Measurements from ENCODE around the gene DHX38. TPM values are rescaled to one million over a fixed set of nuclear protein-coding genes. Genes with fewer than 3 reads are reported as not detected.

The DHX38 gene
- total and polyA plus RNA-seq, 2 experiments from 2014 or later = 32.9 to 42.2 TPM

DNA sequence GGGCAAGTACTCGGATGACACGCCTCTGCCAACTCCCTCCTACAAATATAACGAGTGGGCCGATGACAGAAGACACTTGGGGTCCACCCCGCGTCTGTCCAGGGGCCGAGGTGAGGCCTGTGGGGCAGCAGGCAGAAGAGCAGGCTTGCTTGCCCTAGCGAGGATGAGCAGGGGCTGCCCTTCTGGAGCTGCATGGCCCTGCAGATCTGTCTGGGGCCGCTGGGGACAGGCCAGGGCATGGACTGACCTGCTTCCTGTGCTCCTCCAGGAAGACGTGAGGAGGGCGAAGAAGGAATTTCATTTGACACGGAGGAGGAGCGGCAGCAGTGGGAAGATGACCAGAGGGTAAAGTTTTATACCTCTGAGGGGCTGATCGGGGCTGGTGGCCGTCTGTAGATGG is 5.3 kb downstream of the DHX38 start:
- H3K79me2 ChIP-seq = peaks cover 28% of the 10 kb centered on the region
- H3K27ac ChIP-seq = no peak overlapping the region
- no peaks in the 10 kb centered on the region for H3K9me3 ChIP-seq (ENCODE audit: low read depth)
- H3K36me3 ChIP-seq (replicated peaks; ENCODE audit: insufficient read depth, low read depth) = no peaks in the 10 kb centered on the region
- no peak overlapping the region for H3K4me3 ChIP-seq
- H4K20me1 ChIP-seq (ENCODE audit: insufficient read depth, poor library complexity, severe bottlenecking) = no peaks in the 10 kb centered on the region
- whole genome bisulfite sequencing (ENCODE audit: low lambda C conversion rate, missing lambda C conversion rate) = 88% methylated on average over 15 of the region's 15 CpGs
- H2AFZ ChIP-seq = no peak overlapping the region
- H3K27me3 ChIP-seq = no peaks in the 10 kb centered on the region
- no peak for DNase-seq (ENCODE audit: low spot score)
- TF ChIP-seq EZH2phosphoT487 (IDR thresholded peaks at IDR 0.05; ENCODE audit: low read depth, severe bottlenecking, unreplicated experiment) (no peak), EZH2 (IDR thresholded peaks at IDR 0.05; ENCODE audit: borderline replicate concordance) (no peak)
- TF ChIP-seq, protein P1, sequence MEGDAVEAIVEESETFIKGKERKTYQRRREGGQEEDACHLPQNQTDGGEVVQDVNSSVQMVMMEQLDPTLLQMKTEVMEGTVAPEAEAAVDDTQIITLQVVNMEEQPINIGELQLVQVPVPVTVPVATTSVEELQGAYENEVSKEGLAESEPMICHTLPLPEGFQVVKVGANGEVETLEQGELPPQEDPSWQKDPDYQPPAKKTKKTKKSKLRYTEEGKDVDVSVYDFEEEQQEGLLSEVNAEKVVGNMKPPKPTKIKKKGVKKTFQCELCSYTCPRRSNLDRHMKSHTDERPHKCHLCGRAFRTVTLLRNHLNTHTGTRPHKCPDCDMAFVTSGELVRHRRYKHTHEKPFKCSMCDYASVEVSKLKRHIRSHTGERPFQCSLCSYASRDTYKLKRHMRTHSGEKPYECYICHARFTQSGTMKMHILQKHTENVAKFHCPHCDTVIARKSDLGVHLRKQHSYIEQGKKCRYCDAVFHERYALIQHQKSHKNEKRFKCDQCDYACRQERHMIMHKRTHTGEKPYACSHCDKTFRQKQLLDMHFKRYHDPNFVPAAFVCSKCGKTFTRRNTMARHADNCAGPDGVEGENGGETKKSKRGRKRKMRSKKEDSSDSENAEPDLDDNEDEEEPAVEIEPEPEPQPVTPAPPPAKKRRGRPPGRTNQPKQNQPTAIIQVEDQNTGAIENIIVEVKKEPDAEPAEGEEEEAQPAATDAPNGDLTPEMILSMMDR (IDR thresholded peaks at IDR 0.05; ENCODE audit: poor library complexity) = no peak
- no peak overlapping the region for H3K4me2 ChIP-seq
- peaks cover 11% of the 10 kb centered on the region for H3K4me1 ChIP-seq (ENCODE audit: insufficient read depth)
- H3K9me2 ChIP-seq (replicated peaks; ENCODE audit: insufficient read depth) = no peaks in the 10 kb centered on the region

DNA sequence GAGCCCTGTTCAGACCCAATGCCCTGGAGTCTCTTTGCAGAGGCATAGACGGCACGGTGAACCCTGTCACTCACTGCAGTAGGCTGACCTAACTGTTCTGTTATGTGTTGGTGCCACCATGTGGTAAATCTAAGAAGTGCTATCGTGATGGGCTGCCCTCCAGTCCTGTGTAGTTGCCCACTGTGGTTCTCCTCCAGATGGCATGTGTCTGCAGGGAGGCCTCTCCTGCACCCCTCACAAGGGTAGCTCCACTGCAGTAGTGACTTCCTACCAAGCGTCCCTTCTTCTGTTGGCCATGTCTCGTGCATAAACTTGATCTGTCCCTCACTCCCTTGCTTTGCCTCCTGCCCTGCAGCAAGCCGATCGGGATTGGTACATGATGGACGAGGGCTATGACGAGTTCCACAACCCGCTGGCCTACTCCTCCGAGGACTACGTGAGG is 5.8 kb downstream of the DHX38 start:
- TF ChIP-seq EZH2phosphoT487 (IDR thresholded peaks at IDR 0.05; ENCODE audit: low read depth, severe bottlenecking, unreplicated experiment) (no peak), EZH2 (IDR thresholded peaks at IDR 0.05; ENCODE audit: borderline replicate concordance) (no peak)
- TF ChIP-seq, protein P1 (IDR thresholded peaks at IDR 0.05; ENCODE audit: poor library complexity) = peak; percentile 57

DNA sequence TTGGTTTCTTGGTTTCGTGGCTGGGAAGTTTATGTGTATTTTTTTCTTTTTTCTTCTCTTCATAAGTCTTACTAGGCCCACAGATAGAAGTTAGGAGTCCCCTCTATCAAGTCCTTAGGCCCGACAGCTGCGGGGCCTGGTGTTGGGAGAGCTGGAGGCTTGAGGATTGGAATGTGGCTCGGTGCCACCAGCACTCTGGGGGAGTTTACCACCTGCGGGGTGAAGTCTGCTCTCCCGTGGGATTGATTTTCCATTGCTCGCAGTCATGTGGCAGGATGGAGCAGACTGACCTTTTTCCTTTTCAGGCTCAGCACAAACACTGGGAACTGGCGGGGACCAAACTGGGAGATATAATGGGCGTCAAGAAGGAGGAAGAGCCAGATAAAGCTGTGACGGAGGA is 7.5 kb downstream of the DHX38 start:
- peaks cover 5% of the 10 kb centered on the region for H3K79me2 ChIP-seq
- no peak overlapping the region for H3K4me3 ChIP-seq
- H3K27me3 ChIP-seq = no peaks in the 10 kb centered on the region
- H3K36me3 ChIP-seq (replicated peaks; ENCODE audit: insufficient read depth, low read depth) = no peaks in the 10 kb centered on the region
- H3K4me1 ChIP-seq (ENCODE audit: insufficient read depth) = no peaks in the 10 kb centered on the region
- no peaks in the 10 kb centered on the region for H3K9me2 ChIP-seq (replicated peaks; ENCODE audit: insufficient read depth)
- H3K4me2 ChIP-seq = no peak overlapping the region
- H4K20me1 ChIP-seq (ENCODE audit: insufficient read depth, poor library complexity, severe bottlenecking) = no peaks in the 10 kb centered on the region
- DNase-seq (ENCODE audit: low spot score) = no peak
- H3K9me3 ChIP-seq (ENCODE audit: low read depth) = no peaks in the 10 kb centered on the region
- no peak for TF ChIP-seq EZH2 (IDR thresholded peaks at IDR 0.05; ENCODE audit: borderline replicate concordance)
- TF ChIP-seq, protein P1 (IDR thresholded peaks at IDR 0.05; ENCODE audit: poor library complexity) = no peak
- no peak for TF ChIP-seq EZH2phosphoT487 (IDR thresholded peaks at IDR 0.05; ENCODE audit: low read depth, severe bottlenecking, unreplicated experiment)
- WGBS (ENCODE audit: low lambda C conversion rate, missing lambda C conversion rate) = 98% methylated on average over 10 of the region's 10 CpGs
- no peak overlapping the region for H3K27ac ChIP-seq
- H2AFZ ChIP-seq = no peak overlapping the region

More for the DNA sequence above, 5.8 kb downstream of the DHX38 start:
- H3K9me2 ChIP-seq (replicated peaks; ENCODE audit: insufficient read depth) = no peaks in the 10 kb centered on the region
- H3K4me3 ChIP-seq = no peak overlapping the region
- no peak overlapping the region for H3K4me2 ChIP-seq
- no peaks in the 10 kb centered on the region for H3K9me3 ChIP-seq (ENCODE audit: low read depth)
- H4K20me1 ChIP-seq (ENCODE audit: insufficient read depth, poor library complexity, severe bottlenecking) = no peaks in the 10 kb centered on the region
- no peaks in the 10 kb centered on the region for H3K27me3 ChIP-seq
- H3K27ac ChIP-seq = no peak overlapping the region
- H3K4me1 ChIP-seq (ENCODE audit: insufficient read depth) = peaks cover 11% of the 10 kb centered on the region
- WGBS (ENCODE audit: low lambda C conversion rate, missing lambda C conversion rate) = 71% methylated on average over 12 of the region's 12 CpGs
- no peak overlapping the region for H2AFZ ChIP-seq
- H3K36me3 ChIP-seq (replicated peaks; ENCODE audit: insufficient read depth, low read depth) = no peaks in the 10 kb centered on the region
- H3K79me2 ChIP-seq = peaks cover 23% of the 10 kb centered on the region
- DNase-seq (ENCODE audit: low spot score) = peak; percentile 75

DNA sequence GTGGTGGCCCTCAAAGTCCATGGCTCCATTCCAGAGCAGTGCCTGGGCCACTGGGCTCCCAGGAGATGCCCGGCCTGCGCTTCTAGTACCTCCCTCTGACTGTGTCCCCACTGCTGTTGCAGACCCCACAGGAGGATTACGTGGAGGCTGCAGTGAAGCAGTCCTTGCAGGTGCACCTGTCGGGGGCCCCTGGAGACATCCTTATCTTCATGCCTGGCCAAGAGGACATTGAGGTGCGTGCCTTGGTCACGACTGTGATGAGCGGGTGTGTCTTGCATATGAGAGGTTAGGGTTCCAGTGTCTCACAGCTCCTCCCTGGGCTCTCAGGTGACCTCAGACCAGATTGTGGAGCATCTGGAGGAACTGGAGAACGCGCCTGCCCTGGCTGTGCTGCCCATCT is 11.3 kb downstream of the DHX38 start:
- TF ChIP-seq, protein P1 (IDR thresholded peaks at IDR 0.05; ENCODE audit: poor library complexity) = no peak
- TF ChIP-seq EZH2phosphoT487 (IDR thresholded peaks at IDR 0.05; ENCODE audit: low read depth, severe bottlenecking, unreplicated experiment) (no peak), EZH2 (IDR thresholded peaks at IDR 0.05; ENCODE audit: borderline replicate concordance) (no peak)
- H3K27ac ChIP-seq = no peak overlapping the region
- H3K27me3 ChIP-seq = no peaks in the 10 kb centered on the region
- H3K4me2 ChIP-seq = no peak overlapping the region
- 90% methylated on average over 9 of the region's 9 CpGs for WGBS (ENCODE audit: low lambda C conversion rate, missing lambda C conversion rate)
- H3K9me2 ChIP-seq (replicated peaks; ENCODE audit: insufficient read depth) = no peaks in the 10 kb centered on the region
- H3K9me3 ChIP-seq (ENCODE audit: low read depth) = no peaks in the 10 kb centered on the region
- no peaks in the 10 kb centered on the region for H3K79me2 ChIP-seq
- H3K36me3 ChIP-seq (replicated peaks; ENCODE audit: insufficient read depth, low read depth) = no peaks in the 10 kb centered on the region
- H3K4me1 ChIP-seq (ENCODE audit: insufficient read depth) = no peaks in the 10 kb centered on the region
- no peak for DNase-seq (ENCODE audit: low spot score)
- H3K4me3 ChIP-seq = no peak overlapping the region
- H4K20me1 ChIP-seq (ENCODE audit: insufficient read depth, poor library complexity, severe bottlenecking) = no peaks in the 10 kb centered on the region
- H2AFZ ChIP-seq = no peak overlapping the region
